H54 (cell line): Measurements from ENCODE around the gene PAFAH2.
A peak's percentile ranks its signal among the peaks of the same experiment; 100 is the strongest.

Experiments used
- DNase-seq: peaks from one replicate; pipeline ENCODE4 v3.0.0; 2011; ENCODE audit warnings: low spot score, mixed read lengths; ENCODE audit not compliant: insufficient read length
- FAIRE-seq: peaks from 3 replicates; lab custom pipeline; 2011; peaks lifted over from hg19 to GRCh38; lab: Jason Lieb, UNC
- POLR2A ChIP-seq: IDR thresholded peaks from 2 replicates; pipeline ENCODE4 v1.6.1; 2011; ENCODE audit warnings: low read depth, mild to moderate bottlenecking, low read length

PAFAH2 gene

DNA sequence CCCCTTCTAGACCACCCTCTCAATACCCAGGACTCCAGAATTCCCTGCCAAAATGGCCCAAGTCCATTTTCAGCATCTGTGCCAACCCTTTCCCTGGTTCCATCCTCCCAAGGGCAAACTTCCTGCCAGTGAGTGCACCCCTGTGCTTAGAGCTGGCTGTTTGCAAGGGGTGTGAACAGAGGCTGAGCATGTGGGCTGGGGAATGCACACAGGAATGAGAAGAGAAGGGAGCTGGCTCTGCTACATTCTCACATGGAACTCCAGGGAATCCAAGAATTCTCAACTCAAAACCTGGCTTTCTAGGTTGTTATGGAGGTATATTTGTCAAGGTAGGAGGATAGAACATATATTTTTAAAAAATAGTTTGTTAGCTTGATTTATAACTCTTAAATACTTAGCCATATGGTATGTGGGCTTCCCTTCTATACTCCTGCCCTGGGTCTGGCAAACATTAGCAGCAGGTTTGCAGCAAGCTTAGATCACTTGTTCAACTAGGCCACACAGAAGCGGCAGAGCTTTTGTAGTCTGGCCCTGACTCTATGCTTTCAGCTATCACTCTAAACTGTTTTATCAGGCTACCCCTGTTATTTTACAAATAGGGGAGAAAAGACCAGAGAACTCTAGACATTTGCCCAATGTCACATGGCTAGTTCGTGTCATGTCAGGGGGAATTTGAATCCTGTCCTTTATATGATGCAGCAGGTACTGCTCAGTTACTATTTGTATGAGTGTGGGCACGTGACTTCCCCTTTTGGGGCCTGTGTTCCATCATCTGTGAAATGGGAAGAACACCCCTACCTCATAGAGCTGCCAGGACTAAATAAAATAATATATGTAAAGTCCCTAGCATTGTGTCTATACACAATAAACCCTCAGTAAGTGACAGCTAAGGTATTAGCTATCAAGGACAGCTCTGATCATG, 83.5 kb downstream of the PAFAH2 start:
- FAIRE-seq (no peak), DNase-seq (no peak)
- no peak for TF ChIP-seq POLR2A

DNA sequence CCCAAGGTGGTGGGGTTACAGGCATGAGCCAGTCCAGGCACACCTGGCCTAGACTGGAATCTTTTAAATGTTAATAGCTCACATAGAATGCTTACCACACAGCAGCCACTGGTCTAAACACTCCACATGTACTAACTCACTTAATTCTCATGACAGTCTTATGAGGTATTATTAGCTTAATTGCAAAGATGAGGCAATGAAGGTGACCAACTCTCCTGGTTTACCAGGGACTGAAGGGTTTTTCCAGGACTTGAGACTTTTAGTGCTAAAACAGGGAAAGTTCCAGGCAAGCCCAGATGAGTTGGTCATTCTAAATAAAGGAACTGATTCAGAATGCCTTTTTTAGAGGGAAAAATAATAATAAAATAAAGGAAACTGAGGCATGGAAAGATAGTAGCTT, 84.7 kb downstream of the PAFAH2 start:
- TF ChIP-seq POLR2A: no peak
- no peak for DNase-seq
- no peak for FAIRE-seq

DNA sequence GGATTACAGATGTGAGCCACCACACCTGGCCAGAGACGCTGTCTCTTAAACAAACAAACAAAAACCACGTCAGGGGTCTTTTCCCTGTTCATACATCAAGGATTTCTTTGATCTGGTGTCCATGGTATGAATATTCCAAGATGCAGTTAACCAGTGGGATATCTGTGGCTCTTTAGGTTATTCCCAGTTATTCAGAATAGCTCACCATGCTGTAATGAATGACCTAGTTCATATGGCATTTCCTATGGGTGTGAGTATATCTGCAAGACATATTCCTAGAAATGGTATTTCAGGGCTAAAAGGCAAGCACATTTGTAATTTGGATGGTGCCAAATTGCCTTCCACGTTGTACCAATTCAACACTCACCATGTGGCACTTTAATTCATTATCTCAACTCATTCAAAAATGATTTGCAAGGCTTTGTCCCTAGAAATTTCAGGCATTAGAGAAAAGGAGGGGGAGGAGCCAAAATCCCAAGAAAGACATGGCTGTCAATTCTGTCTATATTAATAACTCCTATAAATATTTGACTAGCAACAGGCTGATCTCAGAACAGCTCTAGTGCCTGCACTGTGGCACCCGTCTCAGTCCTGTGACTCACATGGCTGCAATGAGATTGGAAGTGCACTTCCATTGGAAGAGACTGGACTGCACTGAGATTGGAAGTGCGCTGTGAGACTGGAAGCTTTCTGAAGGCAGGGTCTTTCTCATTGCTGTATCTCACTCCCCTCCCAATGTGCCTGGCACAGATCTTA, 85.6 kb downstream of the PAFAH2 start:
- no peak for TF ChIP-seq POLR2A
- FAIRE-seq (peak; percentile 89), DNase-seq (peak; percentile 62)

DNA sequence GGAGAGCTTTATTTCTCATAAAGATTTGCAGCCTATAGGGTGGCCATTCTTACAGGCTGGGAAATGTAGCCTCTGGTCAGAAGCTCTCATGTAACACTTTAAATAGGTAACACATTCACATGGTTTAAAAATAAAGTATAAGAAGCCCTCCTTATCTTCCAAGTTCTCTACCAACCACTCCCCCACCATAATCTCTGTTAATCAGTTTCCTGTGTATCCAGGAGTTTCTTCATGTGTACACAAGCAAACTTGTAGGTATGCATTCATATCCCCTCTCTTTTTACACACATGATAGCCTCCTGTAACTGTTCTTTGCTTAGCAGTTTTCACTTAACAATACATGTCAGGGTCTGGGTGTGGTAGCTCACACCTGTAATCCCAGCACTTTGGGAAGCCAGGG, 86.7 kb downstream of the PAFAH2 start:
- no peak for TF ChIP-seq POLR2A
- FAIRE-seq: no peak
- no peak for DNase-seq
